Mesothelial cell of epicardium (in vitro differentiated cells): ENCODE measurements around the gene TGFA. TPM values are rescaled to one million over a fixed set of nuclear protein-coding genes. Genes with fewer than 3 reads are reported as not detected.

Experiments used
- DNase-seq, 2 experiments: peaks; one replicate each; pipeline ENCODE4 v3.0.0; 2021; ENCODE audit warnings: low spot score in 2 of 2; ENCODE audit not compliant: unreplicated experiment in 2 of 2
- H3K27ac Mint-ChIP-seq: 2 replicates; pipeline ENCODE4 v1.8.0; 2021; ENCODE audit warnings: mixed read lengths
- H3K27me3 Mint-ChIP-seq: 2 replicates; pipeline ENCODE4 v1.8.0; 2021; ENCODE audit warnings: low read depth, mixed read lengths
- H3K36me3 Mint-ChIP-seq: 2 replicates; pipeline ENCODE4 v1.8.0; 2021; ENCODE audit warnings: mixed read lengths
- H3K4me1 Mint-ChIP-seq: 2 replicates; pipeline ENCODE4 v1.8.0; 2021; ENCODE audit warnings: mixed read lengths
- H3K4me3 Mint-ChIP-seq: 2 replicates; pipeline ENCODE4 v1.8.0; 2021; ENCODE audit warnings: mild to moderate bottlenecking, moderate library complexity, mixed read lengths
- H3K9me3 Mint-ChIP-seq: 2 replicates; pipeline ENCODE4 v1.8.0; 2021; ENCODE audit warnings: mixed read lengths
- CTCF ChIP-seq: fragments of 200-600 bp; sonication (generic); IDR thresholded peaks from one replicate; pipeline ENCODE4 v1.5.0; 2021; ENCODE audit warnings: antibody characterized with exemption; ENCODE audit not compliant: unreplicated experiment
- total RNA-seq: library from RNA; stranded (reverse); gene quantifications from 3 replicates; pipeline ENCODE4 v1.2.1, GENCODE V29; 2021

The TGFA gene
- total RNA-seq, 1 donor from 2014 or later = 0.96 TPM

GRCh38 chr2:70566906-70567305 lies 13.3 kb upstream of the TGFA start:
- no peak for TF ChIP-seq CTCF
- Mint-ChIP-seq H3K27ac (no peak overlapping the region), H3K27me3 (peaks cover 6% of the 10 kb centered on the region), H3K4me1 (no peaks in the 10 kb centered on the region), H3K36me3 (no peaks in the 10 kb centered on the region), H3K4me3 (no peak overlapping the region), H3K9me3 (no peaks in the 10 kb centered on the region)
- no peak for DNase-seq

DNA sequence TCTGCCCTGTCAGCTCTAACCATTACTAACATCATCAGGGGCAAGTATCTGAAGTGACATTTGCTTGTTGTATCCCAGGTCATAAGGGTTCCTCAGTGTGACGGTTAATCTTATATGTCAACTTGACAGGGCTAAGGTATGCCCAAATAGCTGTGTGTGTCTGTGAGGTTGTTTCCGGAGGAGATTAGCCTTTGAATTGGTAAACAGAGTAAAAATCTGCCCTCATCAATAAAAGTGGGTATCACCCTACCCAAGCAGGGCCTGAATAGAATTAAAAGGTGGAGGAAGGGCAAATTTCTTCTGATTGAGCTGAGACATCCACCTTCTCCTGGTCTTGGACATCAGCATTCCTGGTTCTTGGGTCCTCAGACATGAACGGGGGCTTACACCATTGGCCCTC lies 12.8 kb upstream of the TGFA start:
- H3K36me3 Mint-ChIP-seq = no peaks in the 10 kb centered on the region
- H3K9me3 Mint-ChIP-seq = no peaks in the 10 kb centered on the region
- TF ChIP-seq CTCF = no peak
- H3K4me1 Mint-ChIP-seq = no peaks in the 10 kb centered on the region
- no peak overlapping the region for H3K27ac Mint-ChIP-seq
- H3K4me3 Mint-ChIP-seq = no peak overlapping the region
- DNase-seq = no peak
- peaks cover 7% of the 10 kb centered on the region for H3K27me3 Mint-ChIP-seq

DNA sequence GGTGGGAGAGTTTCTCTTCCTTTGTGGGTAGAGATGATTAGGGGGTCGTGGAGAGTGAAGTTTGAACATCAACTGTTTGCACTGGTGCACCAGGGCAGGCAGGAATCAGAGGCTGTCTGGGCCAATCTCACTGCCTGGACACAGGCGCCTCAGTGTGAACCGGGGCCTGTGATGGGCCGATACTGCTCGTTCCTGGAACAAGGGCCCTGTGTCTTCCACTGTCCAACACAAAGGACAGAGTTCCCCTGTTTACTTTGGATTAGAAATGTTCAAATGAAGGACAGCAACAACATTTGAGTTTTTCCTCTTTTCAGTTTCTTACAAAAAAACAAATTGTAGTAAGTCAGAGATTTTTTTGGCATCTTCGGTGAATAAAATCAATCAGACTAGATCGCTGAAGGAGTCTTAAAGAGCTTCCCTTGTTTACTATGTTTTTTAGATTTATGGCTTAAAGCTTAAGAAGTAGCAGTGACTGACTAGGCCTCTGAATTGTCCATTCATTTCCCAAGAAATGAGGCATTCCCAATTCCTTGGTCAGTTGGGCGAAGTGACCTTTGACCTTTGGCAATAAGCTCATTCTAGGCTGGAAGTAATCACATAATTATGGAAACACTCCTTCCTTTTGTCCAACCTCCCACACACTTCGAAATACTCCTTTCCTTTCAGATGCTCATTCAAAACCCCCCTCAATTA lies 11.6 kb upstream of the TGFA start:
- H3K27ac Mint-ChIP-seq = no peak overlapping the region
- no peaks in the 10 kb centered on the region for H3K36me3 Mint-ChIP-seq
- no peak overlapping the region for H3K4me3 Mint-ChIP-seq
- H3K4me1 Mint-ChIP-seq = no peaks in the 10 kb centered on the region
- no peaks in the 10 kb centered on the region for H3K9me3 Mint-ChIP-seq
- TF ChIP-seq CTCF = no peak
- no peak for DNase-seq
- H3K27me3 Mint-ChIP-seq = peaks cover 9% of the 10 kb centered on the region

GRCh38 chr2:70561893-70562292 lies 8.3 kb upstream of the TGFA start:
- no peaks in the 10 kb centered on the region for H3K9me3 Mint-ChIP-seq
- H3K4me1 Mint-ChIP-seq = peaks cover 4% of the 10 kb centered on the region
- TF ChIP-seq CTCF = no peak
- H3K27ac Mint-ChIP-seq = no peak overlapping the region
- H3K27me3 Mint-ChIP-seq = peaks cover 31% of the 10 kb centered on the region
- no peak overlapping the region for H3K4me3 Mint-ChIP-seq
- DNase-seq = no peak
- no peaks in the 10 kb centered on the region for H3K36me3 Mint-ChIP-seq

- no peak overlapping the region for H3K4me3 Mint-ChIP-seq
- DNase-seq = no peak
- no peak for TF ChIP-seq CTCF
- H3K4me1 Mint-ChIP-seq = peaks cover 4% of the 10 kb centered on the region
- H3K27ac Mint-ChIP-seq = no peak overlapping the region
- H3K36me3 Mint-ChIP-seq = no peaks in the 10 kb centered on the region
- H3K27me3 Mint-ChIP-seq = peaks cover 38% of the 10 kb centered on the region
- no peaks in the 10 kb centered on the region for H3K9me3 Mint-ChIP-seq
Observed at GRCh38 chr2:70560442-70560841, 6.8 kb upstream of the TGFA start.

DNA sequence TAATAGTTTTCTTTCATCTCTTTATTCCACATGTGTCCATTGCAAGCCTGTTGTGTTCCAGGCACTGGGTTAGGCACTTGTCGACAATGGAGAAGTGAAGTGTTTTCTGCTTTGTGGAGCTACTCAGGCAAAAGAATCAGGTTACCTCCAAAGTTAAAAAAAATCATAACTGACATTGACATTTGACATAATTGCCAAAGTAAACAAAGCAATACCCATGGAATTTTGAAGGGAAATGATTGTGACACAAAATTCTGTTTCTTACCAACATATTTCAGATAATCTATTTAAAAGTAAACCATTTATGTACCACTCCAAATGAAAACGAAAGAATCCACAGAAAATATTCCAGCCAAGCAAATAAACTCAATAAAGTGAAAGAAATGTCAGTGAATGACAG lies 6.4 kb upstream of the TGFA start:
- TF ChIP-seq CTCF = no peak
- Mint-ChIP-seq H3K27me3 (peaks cover 41% of the 10 kb centered on the region), H3K27ac (no peak overlapping the region), H3K4me1 (peaks cover 4% of the 10 kb centered on the region), H3K9me3 (no peaks in the 10 kb centered on the region), H3K36me3 (no peaks in the 10 kb centered on the region), H3K4me3 (no peak overlapping the region)
- DNase-seq = no peak
